Keratinocyte (primary cell): ENCODE data around the gene NOX3. TPM values are rescaled to one million over a fixed set of nuclear protein-coding genes. Genes with fewer than 3 reads are reported as not detected.

Source experiments
- DNase-seq: peaks from one replicate; pipeline ENCODE4 v3.0.0-alpha.2; 2011; ENCODE audit warnings: low read depth, missing footprints, low spot score
- FAIRE-seq: peaks from 2 replicates; lab custom pipeline; 2011; peaks lifted over from hg19 to GRCh38; lab: Jason Lieb, UNC
- H2AFZ ChIP-seq: 2 replicates; pipeline ENCODE4 v1.6.0; 2012; ENCODE audit warnings: low read length, control low read depth, inconsistent platforms; ENCODE audit not compliant: control insufficient read depth
- H3K27ac ChIP-seq: 2 replicates; pipeline ENCODE4 v1.5.1; 2011; ENCODE audit warnings: low read length; ENCODE audit not compliant: control insufficient read depth, insufficient read depth
- H3K27me3 ChIP-seq: 3 replicates; pipeline ENCODE4 v1.6.0; 2011; ENCODE audit warnings: low read length; ENCODE audit not compliant: control insufficient read depth, insufficient read depth; ENCODE audit errors: extremely low read depth
- H3K36me3 ChIP-seq, 2 experiments: 2 replicates in 1 of 2; 3 replicates in 1 of 2; pipeline ENCODE4 v1.5.1; 2011; ENCODE audit warnings: low read length in 2 of 2, mild to moderate bottlenecking in 1 of 2; ENCODE audit not compliant: control insufficient read depth in 2 of 2, insufficient read depth in 2 of 2; ENCODE audit errors: extremely low read depth in 1 of 2
- H3K4me1 ChIP-seq: 3 replicates; pipeline ENCODE4 v1.5.1; 2011; ENCODE audit warnings: low read length; ENCODE audit not compliant: control insufficient read depth, insufficient read depth; ENCODE audit errors: extremely low read depth
- H3K4me2 ChIP-seq: 3 replicates; pipeline ENCODE4 v1.6.0; 2011; ENCODE audit warnings: low read depth, low read length; ENCODE audit not compliant: control insufficient read depth, insufficient read depth; ENCODE audit errors: extremely low read depth
- H3K4me3 ChIP-seq, 3 experiments: fragments of 200-600 bp in 1 of 3; sonication (generic) in 1 of 3; 2 replicates in 2 of 3; 3 replicates in 1 of 3; pipeline ENCODE4 v1.5.1; 2011 to 2016; ENCODE audit warnings: low read length in 3 of 3, mild to moderate bottlenecking in 3 of 3, control low read depth in 2 of 3, inconsistent platforms in 1 of 3, low read depth in 1 of 3, mixed read lengths in 1 of 3, mixed run types in 1 of 3, moderate library complexity in 1 of 3; ENCODE audit not compliant: control insufficient read depth in 2 of 3, insufficient read depth in 2 of 3; ENCODE audit errors: extremely low read depth in 1 of 3
- H3K79me2 ChIP-seq: 2 replicates; pipeline ENCODE4 v1.6.0; 2012; ENCODE audit warnings: low read length; ENCODE audit not compliant: control insufficient read depth, insufficient read depth
- H3K9ac ChIP-seq: 3 replicates; pipeline ENCODE4 v1.6.0; 2011; ENCODE audit warnings: low read length; ENCODE audit not compliant: control insufficient read depth, insufficient read depth; ENCODE audit errors: extremely low read depth
- H3K9me1 ChIP-seq: 3 replicates; pipeline ENCODE4 v1.6.0; 2011; ENCODE audit warnings: low read length; ENCODE audit not compliant: control insufficient read depth, insufficient read depth; ENCODE audit errors: extremely low read depth
- H3K9me3 ChIP-seq: 2 replicates; pipeline ENCODE4 v1.5.1; 2012; ENCODE audit warnings: low read depth, low read length; ENCODE audit not compliant: control insufficient read depth
- H4K20me1 ChIP-seq: 3 replicates; pipeline ENCODE4 v1.6.0; 2011; ENCODE audit warnings: low read length; ENCODE audit not compliant: control insufficient read depth, insufficient read depth; ENCODE audit errors: extremely low read depth
- EZH2 ChIP-seq: IDR thresholded peaks from one replicate; pipeline ENCODE4 v1.6.1; 2012; ENCODE audit warnings: inconsistent platforms, mild to moderate bottlenecking, low read length, moderate library complexity
- dilution Hi-C: fragments of 300-500 bp; cut with MboI; formaldehyde crosslinking; loops from one replicate; pipeline ENCODE4 v1.7.0; 2020; ENCODE audit warnings: low sequenced_read_pairs; ENCODE audit not compliant: extremely low pct_ligation_motif_present
- polyA plus RNA-seq, 5 experiments: library from polyadenylated mRNA; depleted of rRNA in 3 of 5; stranded (reverse) in 3 of 5; stranded (forward) in 1 of 5; unstranded in 1 of 5; fragments of >200 nt; gene quantifications; 1 replicate in 1 of 5; 2 replicates in 3 of 5; 3 replicates in 1 of 5; pipeline versions ENCODE4 v1.2.1 to v1.2.3, GENCODE V29; 2011 to 2012; ENCODE audit warnings: missing spikeins in 2 of 5, low read depth in 1 of 5, low replicate concordance in 1 of 5
- TF ChIP-seq, protein P1 (sequence below), 3 experiments: IDR thresholded peaks in 1 of 3; conservative IDR thresholded peaks in 1 of 3; optimal IDR thresholded peaks in 1 of 3; 2 replicates in 2 of 3; 3 replicates in 1 of 3; pipeline versions ENCODE3 to v1.5.1; 2011; ENCODE audit warnings: low read length in 3 of 3, mild to moderate bottlenecking in 3 of 3, moderate library complexity in 2 of 3, control low read depth in 1 of 3, inconsistent platforms in 1 of 3; ENCODE audit not compliant: insufficient read depth in 2 of 3; ENCODE audit errors: extremely low read depth in 1 of 3

NOX3 gene
- polyA plus RNA-seq, 1 donor (not counting 4 experiments of a cell fraction or from before 2014, with no cell fraction given): not detected

DNA sequence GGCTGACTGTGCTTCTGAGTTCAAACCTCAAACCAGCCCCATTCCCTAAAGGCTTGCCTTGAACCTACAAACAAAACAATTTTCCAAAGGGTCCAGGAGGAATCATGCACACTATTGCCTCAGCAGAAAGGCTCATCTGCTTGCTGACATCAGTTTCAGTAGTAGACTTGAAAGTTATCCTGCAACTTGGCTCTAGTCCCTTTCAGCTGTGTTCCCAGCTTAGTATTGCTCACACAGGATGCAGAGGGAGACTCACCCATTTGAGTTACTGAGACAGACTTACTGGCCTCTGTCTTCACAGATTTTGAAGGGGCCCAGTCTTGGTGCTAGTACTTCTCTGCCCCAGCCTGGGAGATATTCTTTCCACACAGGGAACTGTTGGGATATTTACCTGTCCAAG lies 102.8 kb downstream of the NOX3 start:
- Histone ChIP-seq H3K27me3 (no peaks in the 10 kb centered on the region), H4K20me1 (no peaks in the 10 kb centered on the region), H2AFZ (no peak overlapping the region), H3K36me3 (no peaks in the 10 kb centered on the region), H3K9me3 (no peaks in the 10 kb centered on the region), H3K79me2 (no peaks in the 10 kb centered on the region), H3K4me3 (no peak overlapping the region), H3K27ac (no peak overlapping the region), H3K4me1 (no peaks in the 10 kb centered on the region), H3K9ac (no peak overlapping the region), H3K4me2 (no peak overlapping the region), H3K9me1 (no peaks in the 10 kb centered on the region)
- TF ChIP-seq, protein P1, sequence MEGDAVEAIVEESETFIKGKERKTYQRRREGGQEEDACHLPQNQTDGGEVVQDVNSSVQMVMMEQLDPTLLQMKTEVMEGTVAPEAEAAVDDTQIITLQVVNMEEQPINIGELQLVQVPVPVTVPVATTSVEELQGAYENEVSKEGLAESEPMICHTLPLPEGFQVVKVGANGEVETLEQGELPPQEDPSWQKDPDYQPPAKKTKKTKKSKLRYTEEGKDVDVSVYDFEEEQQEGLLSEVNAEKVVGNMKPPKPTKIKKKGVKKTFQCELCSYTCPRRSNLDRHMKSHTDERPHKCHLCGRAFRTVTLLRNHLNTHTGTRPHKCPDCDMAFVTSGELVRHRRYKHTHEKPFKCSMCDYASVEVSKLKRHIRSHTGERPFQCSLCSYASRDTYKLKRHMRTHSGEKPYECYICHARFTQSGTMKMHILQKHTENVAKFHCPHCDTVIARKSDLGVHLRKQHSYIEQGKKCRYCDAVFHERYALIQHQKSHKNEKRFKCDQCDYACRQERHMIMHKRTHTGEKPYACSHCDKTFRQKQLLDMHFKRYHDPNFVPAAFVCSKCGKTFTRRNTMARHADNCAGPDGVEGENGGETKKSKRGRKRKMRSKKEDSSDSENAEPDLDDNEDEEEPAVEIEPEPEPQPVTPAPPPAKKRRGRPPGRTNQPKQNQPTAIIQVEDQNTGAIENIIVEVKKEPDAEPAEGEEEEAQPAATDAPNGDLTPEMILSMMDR (optimal IDR thresholded peaks at IDR 0.05 in 1 of 3, IDR thresholded peaks at IDR 0.05 in 1 of 3, conservative IDR thresholded peaks at IDR 0.05 in 1 of 3; ENCODE audit: extremely low read depth in 1 of 3, insufficient read depth in 2 of 3, low read length in 3 of 3): no peak
- TF ChIP-seq EZH2: no peak
- no peak for FAIRE-seq
- dilution Hi-C loops: no loop called here
- no peak for DNase-seq

DNA sequence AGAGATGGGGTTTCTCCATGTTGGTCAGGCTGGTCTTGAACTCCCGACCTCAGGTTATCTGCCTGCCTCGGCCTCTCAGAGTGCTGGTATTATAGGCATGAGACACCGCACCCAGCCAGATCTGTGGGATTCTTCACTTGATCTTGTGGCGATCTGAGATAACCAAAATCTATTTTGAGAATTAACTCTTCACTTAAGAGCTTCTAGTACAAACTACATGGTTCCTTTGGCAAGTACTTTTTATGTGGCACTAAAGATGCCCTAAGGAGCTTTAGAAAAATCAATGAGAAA lies 103.6 kb downstream of the NOX3 start:
- dilution Hi-C loops: no loop called here
- H3K79me2 ChIP-seq: no peaks in the 10 kb centered on the region
- no peak overlapping the region for H3K9ac ChIP-seq
- H3K9me1 ChIP-seq: no peaks in the 10 kb centered on the region
- H3K27ac ChIP-seq: no peak overlapping the region
- TF ChIP-seq, protein P1 (optimal IDR thresholded peaks at IDR 0.05 in 1 of 3, IDR thresholded peaks at IDR 0.05 in 1 of 3, conservative IDR thresholded peaks at IDR 0.05 in 1 of 3; ENCODE audit: extremely low read depth in 1 of 3, insufficient read depth in 2 of 3, low read length in 3 of 3): no peak
- no peak for TF ChIP-seq EZH2
- no peak overlapping the region for H3K4me2 ChIP-seq
- FAIRE-seq: no peak
- no peak for DNase-seq
- no peaks in the 10 kb centered on the region for H3K9me3 ChIP-seq
- no peak overlapping the region for H3K4me3 ChIP-seq
- no peaks in the 10 kb centered on the region for H3K36me3 ChIP-seq
- H2AFZ ChIP-seq: no peak overlapping the region
- H3K4me1 ChIP-seq: no peaks in the 10 kb centered on the region
- no peaks in the 10 kb centered on the region for H3K27me3 ChIP-seq
- no peaks in the 10 kb centered on the region for H4K20me1 ChIP-seq
